ENCODE data around the gene ATXN10. TPM values are rescaled to one million over a fixed set of nuclear protein-coding genes. Genes with fewer than 3 reads are reported as not detected.

Gene ATXN10
- total and polyA plus RNA-seq, 2 experiments from 2014 or later: 99.0 to 163 TPM

DNA sequence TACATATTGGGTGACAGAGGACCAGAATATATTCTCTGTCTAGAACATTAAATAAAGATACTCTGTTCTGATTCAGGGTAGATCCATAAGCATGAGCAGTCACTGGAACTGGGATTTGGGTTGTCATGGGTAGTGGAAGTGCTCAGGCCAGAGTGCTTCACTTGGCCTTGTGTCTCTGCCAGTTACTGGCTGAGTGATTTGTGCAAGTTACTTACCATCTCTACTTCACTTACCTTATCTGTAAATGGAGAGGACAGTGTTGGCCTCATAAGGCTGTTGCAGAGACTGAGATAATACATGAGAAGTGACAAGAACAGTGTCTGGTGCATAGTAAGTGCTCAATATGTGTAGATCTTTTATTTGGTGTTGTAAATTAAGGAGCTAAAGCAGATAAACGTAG, 17.6 kb downstream of the ATXN10 start (continued):
- TF ChIP-seq, protein P1, sequence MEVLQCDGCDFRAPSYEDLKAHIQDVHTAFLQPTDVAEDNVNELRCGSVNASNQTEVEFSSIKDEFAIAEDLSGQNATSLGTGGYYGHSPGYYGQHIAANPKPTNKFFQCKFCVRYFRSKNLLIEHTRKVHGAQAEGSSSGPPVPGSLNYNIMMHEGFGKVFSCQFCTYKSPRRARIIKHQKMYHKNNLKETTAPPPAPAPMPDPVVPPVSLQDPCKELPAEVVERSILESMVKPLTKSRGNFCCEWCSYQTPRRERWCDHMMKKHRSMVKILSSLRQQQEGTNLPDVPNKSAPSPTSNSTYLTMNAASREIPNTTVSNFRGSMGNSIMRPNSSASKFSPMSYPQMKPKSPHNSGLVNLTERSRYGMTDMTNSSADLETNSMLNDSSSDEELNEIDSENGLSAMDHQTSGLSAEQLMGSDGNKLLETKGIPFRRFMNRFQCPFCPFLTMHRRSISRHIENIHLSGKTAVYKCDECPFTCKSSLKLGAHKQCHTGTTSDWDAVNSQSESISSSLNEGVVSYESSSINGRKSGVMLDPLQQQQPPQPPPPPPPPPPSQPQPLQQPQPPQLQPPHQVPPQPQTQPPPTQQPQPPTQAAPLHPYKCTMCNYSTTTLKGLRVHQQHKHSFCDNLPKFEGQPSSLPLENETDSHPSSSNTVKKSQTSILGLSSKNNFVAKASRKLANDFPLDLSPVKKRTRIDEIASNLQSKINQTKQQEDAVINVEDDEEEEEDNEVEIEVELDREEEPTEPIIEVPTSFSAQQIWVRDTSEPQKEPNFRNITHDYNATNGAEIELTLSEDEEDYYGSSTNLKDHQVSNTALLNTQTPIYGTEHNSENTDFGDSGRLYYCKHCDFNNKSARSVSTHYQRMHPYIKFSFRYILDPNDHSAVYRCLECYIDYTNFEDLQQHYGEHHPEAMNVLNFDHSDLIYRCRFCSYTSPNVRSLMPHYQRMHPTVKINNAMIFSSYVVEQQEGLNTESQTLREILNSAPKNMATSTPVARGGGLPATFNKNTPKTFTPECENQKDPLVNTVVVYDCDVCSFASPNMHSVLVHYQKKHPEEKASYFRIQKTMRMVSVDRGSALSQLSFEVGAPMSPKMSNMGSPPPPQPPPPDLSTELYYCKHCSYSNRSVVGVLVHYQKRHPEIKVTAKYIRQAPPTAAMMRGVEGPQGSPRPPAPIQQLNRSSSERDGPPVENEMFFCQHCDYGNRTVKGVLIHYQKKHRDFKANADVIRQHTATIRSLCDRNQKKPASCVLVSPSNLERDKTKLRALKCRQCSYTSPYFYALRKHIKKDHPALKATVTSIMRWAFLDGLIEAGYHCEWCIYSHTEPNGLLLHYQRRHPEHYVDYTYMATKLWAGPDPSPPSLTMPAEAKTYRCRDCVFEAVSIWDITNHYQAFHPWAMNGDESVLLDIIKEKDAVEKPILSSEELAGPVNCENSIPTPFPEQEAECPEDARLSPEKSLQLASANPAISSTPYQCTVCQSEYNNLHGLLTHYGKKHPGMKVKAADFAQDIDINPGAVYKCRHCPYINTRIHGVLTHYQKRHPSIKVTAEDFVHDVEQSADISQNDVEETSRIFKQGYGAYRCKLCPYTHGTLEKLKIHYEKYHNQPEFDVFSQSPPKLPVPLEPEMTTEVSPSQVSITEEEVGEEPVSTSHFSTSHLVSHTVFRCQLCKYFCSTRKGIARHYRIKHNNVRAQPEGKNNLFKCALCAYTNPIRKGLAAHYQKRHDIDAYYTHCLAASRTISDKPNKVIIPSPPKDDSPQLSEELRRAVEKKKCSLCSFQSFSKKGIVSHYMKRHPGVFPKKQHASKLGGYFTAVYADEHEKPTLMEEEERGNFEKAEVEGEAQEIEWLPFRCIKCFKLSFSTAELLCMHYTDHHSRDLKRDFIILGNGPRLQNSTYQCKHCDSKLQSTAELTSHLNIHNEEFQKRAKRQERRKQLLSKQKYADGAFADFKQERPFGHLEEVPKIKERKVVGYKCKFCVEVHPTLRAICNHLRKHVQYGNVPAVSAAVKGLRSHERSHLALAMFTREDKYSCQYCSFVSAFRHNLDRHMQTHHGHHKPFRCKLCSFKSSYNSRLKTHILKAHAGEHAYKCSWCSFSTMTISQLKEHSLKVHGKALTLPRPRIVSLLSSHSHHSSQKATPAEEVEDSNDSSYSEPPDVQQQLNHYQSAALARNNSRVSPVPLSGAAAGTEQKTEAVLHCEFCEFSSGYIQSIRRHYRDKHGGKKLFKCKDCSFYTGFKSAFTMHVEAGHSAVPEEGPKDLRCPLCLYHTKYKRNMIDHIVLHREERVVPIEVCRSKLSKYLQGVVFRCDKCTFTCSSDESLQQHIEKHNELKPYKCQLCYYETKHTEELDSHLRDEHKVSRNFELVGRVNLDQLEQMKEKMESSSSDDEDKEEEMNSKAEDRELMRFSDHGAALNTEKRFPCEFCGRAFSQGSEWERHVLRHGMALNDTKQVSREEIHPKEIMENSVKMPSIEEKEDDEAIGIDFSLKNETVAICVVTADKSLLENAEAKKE (CRISPR knock-in tag; IDR thresholded peaks at IDR 0.05): no peak
- no peak for TF ChIP-seq POLR2AphosphoS5 (IDR thresholded peaks at IDR 0.05; ENCODE audit: low read depth)

GRCh38 chr22:45690008-45690407, 18.4 kb downstream of the ATXN10 start:
- H3K4me2 ChIP-seq: no peak overlapping the region

More at GRCh38 chr22:45690008-45690407, 18.4 kb downstream of the ATXN10 start:
- TF ChIP-seq ETS1 (IDR thresholded peaks at IDR 0.05) (no peak), EZH2phosphoT487 (IDR thresholded peaks at IDR 0.05; ENCODE audit: unreplicated experiment) (no peak)
- Histone ChIP-seq H3K36me3 (ENCODE audit: insufficient read depth) (peaks cover 12% of the 10 kb centered on the region; the same call in 1 of the 2 replicates), H2AFZ (no peak overlapping the region), H3K79me2 (replicated peaks; ENCODE audit: insufficient read depth) (peaks cover 83% of the 10 kb centered on the region), H3F3A (replicated peaks; ENCODE audit: low read depth) (no peaks in the 10 kb centered on the region), H3K27me3 (ENCODE audit: insufficient read depth) (no peaks in the 10 kb centered on the region), H3K27ac (ENCODE audit: low read depth) (no peak overlapping the region), H3K4me3 (no peak overlapping the region), H3K4me1 (ENCODE audit: insufficient read depth) (0 out of 2 replicates have a peak, but pooled peaks cover 8% of the 10 kb centered on the region), H3K9me2 (ENCODE audit: insufficient read depth) (no peaks in the 10 kb centered on the region), H4K20me1 (replicated peaks; ENCODE audit: insufficient read depth) (peaks cover 38% of the 10 kb centered on the region)
- H3K27me3 Mint-ChIP-seq (ENCODE audit: insufficient read depth, low read depth, poor library complexity): peaks cover 2% of the 10 kb centered on the region
- H3K4me1 Mint-ChIP-seq: peaks cover 16% of the 10 kb centered on the region
- H3K4me3 Mint-ChIP-seq: no peak overlapping the region
- ATAC-seq (no peak), DNase-seq (ENCODE audit: low spot score) (no peak)
- H3K9me3 Mint-ChIP-seq: no peaks in the 10 kb centered on the region
- H3K36me3 Mint-ChIP-seq (ENCODE audit: low read depth): peaks cover 35% of the 10 kb centered on the region
- H3K27ac Mint-ChIP-seq: no peak overlapping the region

Measured in GM23338 (cell line).